Inflammatory macrophage treated with lipopolysaccharide for 4 hours (primary cell): ENCODE measurements around the gene SLC7A14.
"Not testable (repeated sequence)": the region's sequence is repeated elsewhere in the genome, so short reads cannot be mapped to it uniquely, and the experiment has no call there.

Experiments used
- DNase-seq: peaks from one replicate; pipeline ENCODE4 v3.0.0-alpha.2; 2020

The SLC7A14 gene

DNA sequence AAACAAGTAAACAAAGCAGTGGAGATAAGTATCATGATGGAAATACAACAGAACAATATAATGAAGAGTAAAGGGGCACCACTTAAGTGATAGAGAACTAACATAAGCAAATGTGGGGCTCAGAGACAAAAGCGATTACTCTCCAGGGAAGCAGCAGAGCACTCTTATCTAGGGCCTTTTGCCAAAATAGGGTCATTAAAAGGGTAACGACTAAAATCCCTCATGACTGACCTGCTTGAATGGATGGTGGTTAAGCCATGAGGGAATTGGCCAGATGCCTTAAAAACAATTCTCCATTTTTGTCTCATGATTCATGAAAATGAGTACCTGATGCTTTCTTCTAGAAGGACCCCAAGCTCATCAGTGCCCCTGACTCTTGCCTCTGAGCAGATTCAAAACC lies 3.2 kb upstream of the SLC7A14 start:
- no peak for DNase-seq

DNA sequence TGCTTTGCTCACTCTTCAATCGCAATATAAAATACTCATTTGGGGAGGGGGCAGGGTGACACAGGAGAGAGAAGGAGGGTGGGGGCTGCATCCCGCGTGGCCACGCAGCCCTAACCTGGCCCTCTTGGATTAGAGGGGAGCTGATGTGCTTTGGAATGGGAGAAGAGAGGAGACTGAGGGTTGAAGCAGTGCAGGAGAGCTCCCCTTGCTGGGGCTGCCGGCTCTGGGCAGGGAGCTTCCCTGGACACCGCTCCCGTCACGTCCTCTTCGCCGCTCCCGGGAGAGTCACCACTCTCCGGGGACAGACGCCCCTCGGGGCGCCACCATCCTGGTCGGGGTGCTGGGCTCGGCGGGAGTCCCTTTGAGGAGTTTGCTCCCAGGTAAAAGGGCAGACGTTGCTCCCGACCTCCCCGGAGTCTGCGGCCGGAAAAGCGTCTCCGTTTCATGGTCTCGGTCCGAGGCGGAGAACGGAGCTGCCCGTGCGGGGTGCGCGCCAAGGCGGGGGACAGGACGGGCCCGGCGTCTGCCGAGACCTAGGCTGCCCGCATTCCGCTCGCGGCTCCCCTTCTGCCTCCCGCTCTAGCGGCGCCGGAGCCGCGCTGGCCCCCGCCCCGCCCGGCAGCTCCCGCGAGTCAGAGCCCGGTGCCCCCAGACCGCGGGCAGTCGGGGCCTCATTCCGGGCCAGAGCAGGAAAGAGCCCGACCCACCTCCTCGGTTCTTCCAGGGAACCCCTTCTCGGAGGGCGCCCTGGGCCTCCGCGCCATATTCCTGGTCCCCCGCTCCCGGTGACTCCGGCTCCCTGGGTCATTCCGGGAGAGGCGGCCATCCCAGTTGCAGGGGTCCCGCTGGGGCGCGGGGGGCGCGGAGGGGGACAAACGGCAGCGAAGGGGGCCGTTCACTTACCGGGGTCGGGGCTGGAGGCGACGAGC lies 603 bp downstream of the SLC7A14 start:
- DNase-seq, result no peak

DNA sequence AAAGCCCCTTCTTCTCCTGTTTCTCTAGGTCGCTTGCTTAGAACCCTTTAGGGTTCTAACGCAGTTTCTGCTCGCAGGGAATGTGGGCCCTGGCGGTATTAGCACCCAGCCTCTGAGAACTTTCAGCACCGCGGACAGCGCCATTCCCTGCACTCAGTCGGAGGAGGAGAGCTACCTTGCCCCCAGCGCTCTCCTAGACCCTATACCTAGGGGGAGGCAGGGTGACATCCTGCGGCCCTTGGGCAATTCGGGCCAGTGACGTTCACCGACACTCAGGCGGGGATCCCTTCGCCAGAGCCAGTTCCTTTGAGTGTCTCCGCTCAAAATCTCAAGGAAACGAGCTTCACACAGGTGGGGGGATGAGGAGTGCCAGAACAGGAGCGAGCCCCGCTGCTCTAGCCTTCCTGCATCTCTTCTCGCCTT lies 1.3 kb downstream of the SLC7A14 start:
- DNase-seq, result peak; percentile 8

DNA sequence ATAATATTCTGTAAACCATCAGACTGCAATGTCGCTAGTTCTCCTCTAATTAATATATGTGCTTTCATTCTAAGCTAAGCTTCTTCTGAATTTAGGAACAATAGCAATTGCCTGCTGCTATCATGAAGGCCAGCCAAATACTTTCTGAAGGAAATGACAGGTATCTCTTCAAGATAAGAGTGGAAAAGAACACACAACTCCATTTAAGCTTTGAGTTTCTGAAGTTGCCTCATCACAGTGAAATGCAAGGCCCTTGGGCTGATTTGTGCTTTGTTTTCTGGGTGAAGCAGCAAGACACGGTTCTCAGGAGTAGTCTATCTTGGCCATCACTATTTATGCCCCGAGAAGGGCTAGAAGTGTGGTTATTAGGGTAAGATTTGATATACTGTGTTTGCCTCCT lies 6.2 kb downstream of the SLC7A14 start:
- no peak for DNase-seq

DNA sequence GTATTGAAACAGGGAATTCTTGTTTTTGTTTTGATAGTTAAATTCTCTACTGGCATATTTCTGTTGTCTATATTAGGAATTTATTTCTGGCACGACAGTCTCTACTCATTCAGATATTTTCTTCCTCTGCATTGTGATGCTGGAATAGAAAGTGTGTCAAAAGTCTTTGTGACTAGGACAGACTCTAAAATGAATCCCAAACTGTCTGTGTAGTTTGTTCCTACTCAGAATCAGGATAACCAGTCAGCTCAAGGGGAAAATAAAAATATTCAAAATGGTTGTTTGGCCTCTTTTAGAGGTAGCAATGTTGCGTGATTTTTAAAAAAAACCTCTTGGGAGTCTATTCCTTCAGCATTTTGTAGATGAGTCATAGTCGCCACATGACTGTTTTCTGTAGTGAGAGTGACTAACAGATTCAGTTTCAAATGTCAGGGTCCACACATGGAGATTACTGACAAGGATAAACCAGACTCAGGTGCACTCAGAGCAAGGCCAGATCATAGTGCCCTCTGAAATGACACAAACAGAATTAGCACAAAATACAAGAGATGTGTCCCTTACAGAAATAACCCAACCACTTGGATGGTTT lies 13.1 kb downstream of the SLC7A14 start:
- DNase-seq, result peak; percentile 16

DNA sequence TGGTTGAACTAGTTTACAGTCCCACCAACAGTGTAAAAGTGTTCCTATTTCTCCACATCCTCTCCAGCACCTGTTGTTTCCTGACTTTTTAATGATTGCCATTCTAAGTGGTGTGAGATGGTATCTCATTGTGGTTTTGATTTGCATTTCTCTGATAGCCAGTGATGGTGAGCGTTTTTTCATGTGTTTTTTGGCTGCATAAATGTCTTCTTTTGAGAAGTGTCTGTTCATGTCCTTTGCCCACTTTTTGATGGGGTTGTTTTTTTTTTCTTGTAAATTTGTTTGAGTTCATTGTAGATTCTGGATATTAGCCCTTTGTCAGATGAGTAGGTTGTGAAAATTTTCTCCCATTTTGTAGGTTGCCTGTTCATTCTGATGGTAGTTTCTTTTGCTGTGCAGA lies 18.3 kb downstream of the SLC7A14 start:
- not testable (repeated sequence) for DNase-seq

DNA sequence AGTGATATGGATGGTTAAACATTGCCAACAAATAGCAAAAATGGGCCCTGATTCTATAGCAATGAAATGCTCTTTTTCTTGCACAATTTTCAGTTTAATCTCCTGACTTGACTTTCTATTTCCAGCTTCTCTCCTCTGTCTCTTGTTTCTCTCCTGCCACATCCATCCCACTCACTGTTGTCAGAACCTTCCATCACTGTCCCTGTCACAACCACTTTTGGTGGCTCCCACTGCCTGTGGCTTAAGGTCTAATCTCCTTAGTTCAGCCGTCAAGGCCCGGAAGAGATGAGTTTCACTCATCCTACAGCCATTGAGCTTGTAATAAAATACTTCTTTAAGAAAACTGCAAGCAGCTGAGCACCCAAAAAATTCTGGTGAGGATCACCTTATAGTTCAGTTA lies 19.5 kb downstream of the SLC7A14 start:
- DNase-seq, result no peak

DNA sequence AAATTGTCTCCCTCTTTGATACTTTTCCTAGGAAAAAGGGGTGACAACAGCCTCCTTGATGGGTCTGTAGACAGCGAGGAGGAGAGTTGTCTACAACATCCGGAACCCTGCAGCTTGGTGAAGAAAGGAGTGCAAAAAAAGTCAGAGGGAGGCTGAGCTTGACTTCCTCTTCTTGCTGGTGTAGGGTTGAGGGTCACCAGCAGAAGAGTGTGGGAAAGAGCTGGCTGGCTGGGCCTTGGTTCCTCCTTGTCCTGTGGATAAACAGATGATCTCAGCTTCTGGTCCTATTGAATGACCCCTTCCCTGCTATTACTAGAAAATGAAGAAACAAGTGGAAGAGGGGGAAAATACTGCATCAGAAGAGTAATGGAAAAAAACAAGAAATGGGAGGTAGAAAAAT lies 20.4 kb downstream of the SLC7A14 start:
- no peak for DNase-seq

DNA sequence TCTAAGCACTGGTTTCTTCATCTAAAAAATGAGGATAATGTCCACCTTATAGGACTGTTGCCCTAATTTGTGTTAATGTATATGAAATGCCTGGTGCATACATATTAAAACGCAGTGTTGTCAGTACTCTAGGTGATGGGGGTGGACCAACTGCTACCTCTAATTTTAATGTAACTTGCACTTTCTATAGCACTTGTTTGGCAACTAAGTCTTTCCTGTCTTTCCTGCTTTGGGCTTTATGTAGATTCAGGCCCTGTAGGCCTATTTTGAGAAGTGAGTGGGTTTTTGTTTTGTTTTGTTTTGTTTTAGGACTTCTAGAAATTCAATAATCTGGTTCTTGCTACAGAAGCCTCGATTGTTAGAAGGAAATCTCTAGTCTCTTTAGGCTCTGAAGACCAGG lies 21.2 kb downstream of the SLC7A14 start:
- DNase-seq, result no peak

DNA sequence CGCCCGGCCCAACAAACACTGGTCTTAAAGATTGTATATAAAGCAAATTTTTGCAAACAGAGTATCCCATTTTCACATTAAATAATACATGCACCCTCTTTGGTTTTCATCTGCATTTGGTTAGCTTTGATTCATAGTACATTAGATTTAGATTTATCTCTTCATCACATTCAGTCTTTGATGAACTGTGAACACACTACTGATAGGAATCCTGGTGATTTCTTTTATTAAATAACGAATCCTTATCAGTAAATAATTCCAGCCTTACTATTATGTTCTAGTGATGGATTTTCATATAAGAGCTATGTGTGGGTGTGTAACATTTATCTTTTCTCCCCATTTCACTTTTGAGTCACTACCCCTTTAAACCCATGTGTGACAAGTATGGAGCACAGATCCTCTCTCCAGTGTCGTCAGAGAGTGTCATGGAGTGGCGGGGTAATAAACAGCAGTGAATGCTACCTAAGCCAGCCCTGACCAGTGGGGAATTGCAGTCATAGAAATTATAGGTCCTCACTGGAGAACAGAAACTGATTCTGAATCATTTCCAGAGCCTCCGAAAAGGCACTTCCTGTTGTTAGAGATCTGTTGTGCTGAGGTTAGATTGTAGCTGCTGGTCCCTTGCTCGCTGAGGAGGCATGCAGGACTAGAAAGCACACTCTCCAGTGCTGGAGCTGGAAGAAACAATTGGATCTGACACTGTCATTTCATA lies 22.0 kb downstream of the SLC7A14 start:
- peak; percentile 23 for DNase-seq

DNA sequence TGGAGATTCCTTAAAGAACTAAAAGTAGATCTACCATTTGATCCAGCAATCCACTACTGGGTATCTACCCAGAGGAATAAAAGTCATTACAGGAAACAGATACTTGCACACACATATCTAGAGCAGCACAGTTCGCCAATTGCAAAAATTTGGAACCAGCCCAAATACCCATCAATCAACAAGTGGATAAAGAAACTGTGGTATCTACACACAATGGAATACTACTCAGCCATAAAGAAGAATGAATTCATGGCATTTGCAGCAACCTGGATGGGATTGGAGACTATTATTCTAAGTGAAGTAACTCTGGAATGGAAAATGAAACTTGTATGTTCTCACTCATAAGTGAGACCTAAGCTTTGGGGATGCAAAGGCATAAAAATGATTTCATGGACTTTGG lies 23.8 kb downstream of the SLC7A14 start:
- no peak for DNase-seq

DNA sequence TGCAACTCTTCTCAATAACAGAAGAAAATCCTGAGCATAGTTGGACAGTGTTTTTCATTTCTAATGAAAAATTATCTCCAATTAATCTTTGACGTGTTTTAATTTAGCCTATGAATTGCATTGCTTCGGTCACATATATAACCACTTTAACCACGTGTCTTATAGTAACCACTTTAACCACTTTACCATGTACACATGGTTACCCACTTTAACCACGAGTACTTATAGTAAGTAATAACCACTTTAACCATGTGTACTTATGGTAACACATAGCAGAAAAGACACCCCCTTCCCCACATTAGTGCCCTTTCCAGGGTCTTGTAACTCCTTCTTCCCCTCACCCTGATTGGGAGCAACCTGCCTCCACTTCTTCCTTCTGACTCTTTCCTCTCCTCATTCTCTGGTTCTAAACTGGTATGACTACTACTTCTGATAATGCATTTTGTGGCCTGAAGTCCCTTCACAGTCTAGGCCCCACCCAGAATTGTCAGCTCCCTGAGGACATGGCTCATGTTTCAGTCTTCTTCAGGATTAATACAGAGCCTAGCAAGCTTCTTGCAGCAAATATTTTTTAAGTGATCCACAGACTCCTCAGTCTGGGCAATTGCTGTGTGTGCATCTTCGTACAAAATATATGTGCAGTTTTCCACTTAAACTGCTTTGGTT lies 25.0 kb downstream of the SLC7A14 start:
- DNase-seq, result no peak

DNA sequence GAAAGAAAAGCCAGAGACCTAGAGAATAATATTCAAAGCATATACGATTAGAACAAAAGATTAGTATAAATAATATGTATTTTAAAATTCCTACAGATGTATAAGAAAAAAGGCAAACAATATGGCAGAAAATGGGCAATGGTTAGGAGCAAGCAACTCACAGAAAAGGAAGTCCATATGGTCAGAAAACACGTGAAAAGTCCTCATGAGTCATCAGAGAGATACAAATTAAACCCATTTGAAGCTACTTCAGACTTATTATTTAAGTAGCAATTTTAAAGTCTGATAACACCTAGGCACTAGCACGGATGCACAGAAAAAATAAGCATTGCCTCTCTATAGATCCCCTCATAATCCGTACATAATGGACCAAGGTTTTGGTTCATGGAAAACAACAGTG lies 25.6 kb downstream of the SLC7A14 start:
- DNase-seq, result no peak

DNA sequence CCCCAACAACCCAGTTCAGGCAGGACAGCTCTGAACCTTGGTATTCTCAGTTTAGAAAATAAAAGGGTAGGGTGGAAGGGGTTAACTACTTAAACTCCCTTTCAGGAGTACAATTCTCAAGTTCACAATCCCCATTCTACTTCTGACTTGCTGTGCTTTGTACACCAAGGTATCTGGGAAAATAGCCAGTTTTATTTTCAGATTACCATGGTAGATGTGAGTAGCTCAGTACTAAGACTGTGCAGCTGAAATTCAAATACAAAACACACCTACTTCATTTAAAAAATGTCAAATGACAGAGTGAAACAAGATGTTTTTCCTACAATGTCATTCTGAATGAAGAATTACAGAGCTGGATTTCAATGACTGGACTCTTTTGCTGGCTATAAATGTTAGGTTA lies 27.4 kb downstream of the SLC7A14 start:
- DNase-seq, result no peak

DNA sequence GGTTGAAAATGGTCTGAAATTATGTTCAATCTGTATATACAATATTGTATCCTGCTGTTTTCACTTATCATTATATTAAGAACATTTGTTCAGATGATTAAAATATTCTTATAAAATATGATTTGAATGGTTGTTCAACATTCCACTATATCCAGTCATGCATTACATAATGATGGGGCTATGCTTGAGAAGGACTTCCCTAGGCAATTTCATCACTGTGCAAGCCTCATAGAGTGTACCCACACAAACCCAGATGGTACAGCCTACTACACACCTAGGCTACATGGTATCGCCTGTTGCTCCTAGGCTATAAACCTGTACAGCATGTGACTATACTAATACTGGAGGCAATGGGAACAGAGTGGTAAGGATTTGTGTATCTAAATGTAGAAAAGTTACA lies 30.5 kb downstream of the SLC7A14 start:
- DNase-seq, result no peak

DNA sequence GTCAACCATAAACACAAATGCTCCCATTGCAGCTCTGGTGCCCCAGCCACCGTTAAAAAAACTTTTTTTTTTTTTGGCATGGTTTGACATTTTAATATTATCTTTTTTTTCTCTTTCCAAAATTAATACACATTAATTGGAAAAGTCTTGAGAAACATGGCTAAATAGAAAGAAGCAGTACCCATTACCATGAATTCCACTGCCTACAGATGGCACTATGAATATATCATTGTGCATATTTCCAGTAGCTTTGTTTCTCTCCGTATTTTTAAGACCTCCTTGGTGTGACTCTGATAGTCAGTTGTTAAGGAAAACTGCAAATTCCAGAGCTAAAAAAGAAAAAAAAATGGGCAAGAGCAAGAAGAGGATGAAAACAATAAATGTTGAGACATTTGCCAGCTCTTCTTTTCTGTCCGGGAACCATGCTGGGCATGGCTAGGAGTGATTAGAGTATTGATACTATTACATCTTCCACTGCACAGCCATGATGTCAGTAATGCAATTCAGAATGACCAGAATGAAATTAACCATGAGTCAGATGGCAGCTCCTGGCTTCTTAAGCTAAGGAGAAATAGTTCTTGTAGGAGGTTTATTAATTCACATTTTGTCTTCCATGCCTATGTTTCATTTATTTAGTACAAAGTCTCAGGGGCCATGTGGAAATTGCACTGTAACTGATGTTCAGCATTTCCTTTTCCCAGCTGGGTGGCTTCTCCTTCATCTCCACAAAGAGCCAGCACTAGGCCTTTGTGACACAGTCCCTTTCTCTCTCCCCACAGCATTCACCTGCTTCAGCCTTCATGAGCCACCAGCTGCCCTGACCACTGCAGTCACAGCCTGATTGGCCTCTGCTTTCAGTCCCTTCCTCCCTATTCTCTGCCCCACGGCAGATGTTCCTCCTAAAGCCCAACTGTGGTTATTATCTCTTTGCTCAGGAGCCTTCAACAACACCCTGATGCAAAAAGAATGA lies 31.8 kb downstream of the SLC7A14 start:
- no peak for DNase-seq

DNA sequence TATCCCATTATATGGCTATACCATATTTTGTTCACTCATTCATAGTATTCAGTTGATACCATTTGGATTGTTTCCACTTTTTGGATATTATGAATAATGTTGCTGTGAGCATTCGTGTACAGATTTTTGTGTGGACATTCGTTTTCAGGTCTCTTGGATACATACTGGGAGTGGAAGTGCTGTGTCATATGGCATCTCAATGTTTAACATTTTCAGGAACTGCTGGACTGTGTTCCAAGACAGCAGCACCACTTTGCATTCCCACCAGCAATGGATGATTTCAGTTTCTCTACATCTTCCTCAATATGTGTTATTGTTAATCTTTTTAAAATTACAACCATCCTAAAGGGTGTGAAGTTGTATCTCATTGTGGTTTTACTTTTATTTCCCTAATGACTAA lies 34.6 kb downstream of the SLC7A14 start:
- DNase-seq, result no peak

DNA sequence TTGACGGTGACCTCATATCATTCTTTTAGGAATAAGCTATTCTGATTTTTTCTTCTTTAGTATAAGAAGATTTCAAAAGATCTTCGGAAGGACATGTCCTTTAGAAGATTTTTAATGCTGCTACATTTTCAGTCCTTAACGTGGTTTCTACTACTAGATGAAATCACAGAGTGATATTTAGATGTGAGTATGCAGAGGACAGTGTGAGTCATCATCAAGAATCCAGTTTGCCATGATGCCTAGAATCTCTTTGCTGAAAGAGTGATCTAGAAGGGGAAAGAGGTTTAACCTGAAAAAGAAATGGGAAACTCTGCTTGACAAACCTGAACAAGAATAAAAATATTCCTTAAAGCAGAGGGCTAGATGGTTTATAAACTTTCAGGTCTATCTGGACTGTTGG lies 43.2 kb downstream of the SLC7A14 start:
- DNase-seq, result no peak

DNA sequence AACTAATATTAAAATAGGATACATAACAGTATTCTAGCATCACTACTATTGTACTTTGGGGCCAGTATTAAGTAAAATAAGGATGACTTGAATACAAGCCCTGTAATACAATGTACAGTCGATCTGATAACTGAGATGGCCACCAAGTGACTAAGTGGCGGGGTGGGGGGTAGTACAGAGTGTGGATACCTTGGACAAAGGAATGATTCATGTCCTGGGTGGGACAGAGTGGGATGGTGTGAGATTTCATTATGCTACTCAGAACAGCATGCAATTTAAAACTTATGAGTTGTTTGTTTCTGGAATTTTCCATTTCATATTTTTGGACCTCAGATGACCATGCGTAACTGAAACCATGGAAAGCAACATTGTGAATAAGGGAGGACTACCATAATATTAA lies 46.0 kb downstream of the SLC7A14 start:
- DNase-seq, result no peak

DNA sequence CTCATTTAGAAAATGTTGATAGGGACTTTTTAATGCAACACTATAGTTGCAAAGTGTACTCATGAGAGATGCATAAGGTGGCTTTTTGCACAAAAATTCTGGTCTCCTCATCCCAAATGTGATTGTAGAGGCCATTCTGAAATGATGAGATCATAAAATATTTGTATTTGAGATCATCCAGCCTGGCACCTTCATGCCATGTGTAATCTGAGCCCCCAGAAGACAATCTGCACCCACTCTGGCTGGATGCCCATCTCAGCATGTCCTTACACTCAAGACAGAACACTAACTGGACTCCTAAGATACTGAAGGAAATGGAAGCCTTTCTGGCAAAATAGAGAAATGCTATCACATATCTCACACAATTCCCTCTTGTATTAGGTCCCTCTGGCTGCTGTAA lies 49.2 kb downstream of the SLC7A14 start:
- DNase-seq, result no peak

DNA sequence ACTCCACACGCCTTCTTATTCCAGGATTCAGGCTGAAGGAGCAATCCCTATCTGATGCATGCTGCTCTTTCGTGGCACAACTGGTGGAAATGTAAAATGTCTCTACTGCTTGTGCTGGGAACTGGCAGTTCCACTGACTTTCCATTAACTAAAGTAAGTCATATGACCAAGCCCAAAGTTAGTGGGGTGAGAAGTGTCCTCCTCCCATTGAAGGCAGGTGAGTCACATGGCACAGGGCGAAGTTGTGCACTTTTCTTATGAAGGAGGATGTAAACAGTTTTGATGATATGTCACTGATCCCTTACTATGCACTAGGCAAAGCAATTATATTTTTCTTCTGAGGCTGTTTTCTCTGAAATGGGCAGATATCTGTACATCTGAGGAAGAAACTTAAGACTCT lies 51.6 kb downstream of the SLC7A14 start:
- DNase-seq, result no peak

DNA sequence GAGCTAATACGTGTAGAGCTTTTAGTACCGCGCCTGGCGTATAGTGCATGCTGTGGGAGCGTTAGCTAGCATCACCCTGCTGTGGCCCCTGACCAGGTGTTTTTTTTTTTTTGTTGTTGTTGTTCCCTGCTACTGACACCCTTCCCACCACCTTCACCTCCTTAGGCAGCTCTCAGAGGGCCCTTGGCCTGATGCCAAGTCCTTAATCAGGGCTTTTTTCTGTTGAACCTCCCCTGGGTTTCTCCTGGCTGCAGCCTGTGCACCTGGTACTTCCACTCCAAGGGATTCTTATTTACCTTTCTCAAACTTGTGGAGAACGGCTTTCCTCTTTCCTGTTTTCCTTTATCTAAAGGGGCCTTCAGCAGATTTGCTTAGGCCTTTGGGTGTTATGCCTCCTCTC lies 53.3 kb downstream of the SLC7A14 start:
- DNase-seq, result no peak
